Astrocyte (in vitro differentiated cells and primary cell): ENCODE measurements around the gene TNFAIP8L3. TPM values are rescaled to one million over a fixed set of nuclear protein-coding genes. Genes with fewer than 3 reads are reported as not detected.

Source experiments
- DNase-seq: peaks from one replicate; pipeline ENCODE4 v3.0.0-alpha.2; 2010; ENCODE audit warnings: low read depth
- FAIRE-seq: peaks from 2 replicates; lab custom pipeline; 2011; peaks lifted over from hg19 to GRCh38; lab: Jason Lieb, UNC
- H2AFZ ChIP-seq: 2 replicates; pipeline ENCODE4 v1.6.0; 2012; ENCODE audit warnings: low read depth, low read length, inconsistent platforms
- H3K27ac ChIP-seq: 2 replicates; pipeline ENCODE4 v1.5.1; 2011; ENCODE audit warnings: low read depth, low read length, inconsistent platforms
- H3K27me3 ChIP-seq: 2 replicates; pipeline ENCODE4 v1.6.0; 2011; ENCODE audit warnings: low read length, inconsistent platforms; ENCODE audit not compliant: insufficient read depth
- H3K36me3 ChIP-seq: 2 replicates; pipeline ENCODE4 v1.5.1; 2011; ENCODE audit warnings: low read length, inconsistent platforms; ENCODE audit not compliant: insufficient read depth
- H3K4me1 ChIP-seq: 2 replicates; pipeline ENCODE4 v1.5.1; 2011; ENCODE audit warnings: low read length, inconsistent platforms; ENCODE audit not compliant: insufficient read depth
- H3K4me2 ChIP-seq: 2 replicates; pipeline ENCODE4 v1.6.0; 2012; ENCODE audit warnings: low read length, inconsistent platforms
- H3K4me3 ChIP-seq: 2 replicates; pipeline ENCODE4 v1.5.1; 2011; ENCODE audit warnings: low read depth, mild to moderate bottlenecking, low read length, inconsistent platforms; ENCODE audit not compliant: insufficient read depth
- H3K79me2 ChIP-seq: 2 replicates; pipeline ENCODE4 v1.6.0; 2012; ENCODE audit warnings: mild to moderate bottlenecking, low read length, inconsistent platforms; ENCODE audit not compliant: insufficient read depth
- H3K9ac ChIP-seq: 2 replicates; pipeline ENCODE4 v1.6.0; 2012; ENCODE audit warnings: mild to moderate bottlenecking, low read length, inconsistent platforms
- H3K9me3 ChIP-seq: 2 replicates; pipeline ENCODE4 v1.5.1; 2012; ENCODE audit warnings: low read depth, mild to moderate bottlenecking, low read length, inconsistent platforms; ENCODE audit not compliant: insufficient read depth
- H4K20me1 ChIP-seq: 2 replicates; pipeline ENCODE4 v1.6.0; 2012; ENCODE audit warnings: low read length, inconsistent platforms; ENCODE audit not compliant: insufficient read depth
- H3K27ac Mint-ChIP-seq: one replicate; pipeline ENCODE4 v1.8.0; 2021; ENCODE audit warnings: mild to moderate bottlenecking, mixed read lengths; ENCODE audit not compliant: unreplicated experiment
- H3K27me3 Mint-ChIP-seq: one replicate; pipeline ENCODE4 v1.8.0; 2021; ENCODE audit warnings: low read depth, mixed read lengths; ENCODE audit not compliant: unreplicated experiment
- H3K36me3 Mint-ChIP-seq: one replicate; pipeline ENCODE4 v1.8.0; 2021; ENCODE audit warnings: low read depth, mixed read lengths; ENCODE audit not compliant: unreplicated experiment
- H3K4me1 Mint-ChIP-seq: one replicate; pipeline ENCODE4 v1.8.0; 2021; ENCODE audit warnings: low read depth, mixed read lengths; ENCODE audit not compliant: unreplicated experiment
- H3K4me3 Mint-ChIP-seq: one replicate; pipeline ENCODE4 v1.8.0; 2021; ENCODE audit warnings: mild to moderate bottlenecking, moderate library complexity, mixed read lengths; ENCODE audit not compliant: unreplicated experiment
- H3K9me3 Mint-ChIP-seq: one replicate; pipeline ENCODE4 v1.8.0; 2021; ENCODE audit warnings: mild to moderate bottlenecking, mixed read lengths; ENCODE audit not compliant: unreplicated experiment
- EZH2 ChIP-seq: IDR thresholded peaks from 2 replicates; pipeline ENCODE4 v1.6.1; 2012; ENCODE audit warnings: mild to moderate bottlenecking, low read length, inconsistent platforms; ENCODE audit not compliant: insufficient read depth
- total RNA-seq: library from RNA; stranded (reverse); gene quantifications from 2 replicates; pipeline ENCODE4 v1.2.1, GENCODE V29; 2021
- TF ChIP-seq, protein P1 (sequence below): IDR thresholded peaks from 2 replicates; pipeline ENCODE4 v1.5.1; 2011; ENCODE audit warnings: low read depth, mild to moderate bottlenecking, inconsistent platforms, low read length, moderate library complexity; ENCODE audit not compliant: insufficient read depth

The TNFAIP8L3 gene
- total RNA-seq, 1 donor from 2014 or later, result 1.1 TPM

DNA sequence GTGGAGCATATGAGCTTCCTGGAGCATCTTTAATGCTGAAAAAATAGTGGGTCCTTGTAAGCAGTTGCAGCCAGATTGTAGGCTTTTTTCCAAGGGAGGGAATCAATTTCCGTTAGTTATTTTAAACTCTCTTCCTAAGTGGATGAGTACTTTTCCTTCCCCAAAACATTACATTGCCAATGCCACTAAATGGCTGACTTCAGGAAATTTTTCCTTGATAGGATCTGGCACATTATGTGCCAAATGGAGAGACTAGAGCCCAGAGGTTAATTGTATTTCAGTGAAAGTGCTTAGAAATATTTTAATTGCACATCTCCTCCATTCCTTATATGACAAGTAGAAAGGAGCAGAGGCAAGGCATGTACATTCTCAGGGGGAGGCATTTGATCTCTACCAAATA is 83.5 kb downstream of the TNFAIP8L3 start:
- no peak overlapping the region for H3K4me2 ChIP-seq
- peaks cover 3% of the 10 kb centered on the region for H3K36me3 ChIP-seq

DNA sequence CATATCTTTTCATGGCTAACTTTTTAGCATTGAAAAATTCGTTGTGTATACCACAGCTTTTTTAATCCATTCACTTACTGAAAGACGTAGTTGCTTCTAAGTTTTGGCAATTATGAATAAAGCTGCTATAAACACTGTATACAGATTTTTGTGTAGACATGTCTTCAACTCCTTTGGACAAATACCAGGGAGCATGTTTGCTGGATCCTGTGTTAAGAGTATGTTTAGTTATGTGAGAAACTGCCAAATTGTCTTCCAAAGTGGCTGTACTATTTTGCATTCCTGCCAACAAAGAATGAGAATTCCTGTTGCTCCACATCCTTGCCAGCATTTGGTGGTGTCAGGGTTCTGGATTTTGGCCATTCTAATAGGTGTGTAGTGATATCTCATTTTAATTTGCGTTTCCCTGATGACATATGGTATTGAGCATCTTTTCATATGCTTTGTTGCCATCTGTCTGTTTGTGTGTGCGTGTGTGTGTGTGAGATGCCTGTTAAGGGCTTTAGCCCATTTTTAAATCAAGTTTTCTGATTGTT is 87.5 kb downstream of the TNFAIP8L3 start:
- Histone ChIP-seq H3K79me2 (no peaks in the 10 kb centered on the region), H3K4me3 (no peak overlapping the region), H2AFZ (no peak overlapping the region), H3K27me3 (no peaks in the 10 kb centered on the region), H3K4me2 (no peak overlapping the region), H3K27ac (no peak overlapping the region), H3K9ac (no peak overlapping the region), H4K20me1 (no peaks in the 10 kb centered on the region), H3K9me3 (no peaks in the 10 kb centered on the region), H3K4me1 (no peaks in the 10 kb centered on the region), H3K36me3 (peaks cover 8% of the 10 kb centered on the region)
- Mint-ChIP-seq H3K27ac (no peak overlapping the region), H3K4me1 (no peaks in the 10 kb centered on the region), H3K4me3 (no peak overlapping the region), H3K36me3 (peaks cover 19% of the 10 kb centered on the region), H3K27me3 (no peaks in the 10 kb centered on the region), H3K9me3 (peaks cover 10% of the 10 kb centered on the region)
- DNase-seq (no peak), FAIRE-seq (no peak)
- TF ChIP-seq EZH2, result no peak
- TF ChIP-seq, protein P1, sequence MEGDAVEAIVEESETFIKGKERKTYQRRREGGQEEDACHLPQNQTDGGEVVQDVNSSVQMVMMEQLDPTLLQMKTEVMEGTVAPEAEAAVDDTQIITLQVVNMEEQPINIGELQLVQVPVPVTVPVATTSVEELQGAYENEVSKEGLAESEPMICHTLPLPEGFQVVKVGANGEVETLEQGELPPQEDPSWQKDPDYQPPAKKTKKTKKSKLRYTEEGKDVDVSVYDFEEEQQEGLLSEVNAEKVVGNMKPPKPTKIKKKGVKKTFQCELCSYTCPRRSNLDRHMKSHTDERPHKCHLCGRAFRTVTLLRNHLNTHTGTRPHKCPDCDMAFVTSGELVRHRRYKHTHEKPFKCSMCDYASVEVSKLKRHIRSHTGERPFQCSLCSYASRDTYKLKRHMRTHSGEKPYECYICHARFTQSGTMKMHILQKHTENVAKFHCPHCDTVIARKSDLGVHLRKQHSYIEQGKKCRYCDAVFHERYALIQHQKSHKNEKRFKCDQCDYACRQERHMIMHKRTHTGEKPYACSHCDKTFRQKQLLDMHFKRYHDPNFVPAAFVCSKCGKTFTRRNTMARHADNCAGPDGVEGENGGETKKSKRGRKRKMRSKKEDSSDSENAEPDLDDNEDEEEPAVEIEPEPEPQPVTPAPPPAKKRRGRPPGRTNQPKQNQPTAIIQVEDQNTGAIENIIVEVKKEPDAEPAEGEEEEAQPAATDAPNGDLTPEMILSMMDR, result no peak

More for the DNA sequence above, 83.5 kb downstream of the TNFAIP8L3 start:
- Histone ChIP-seq H2AFZ (no peak overlapping the region), H3K9me3 (no peaks in the 10 kb centered on the region), H3K4me3 (no peak overlapping the region), H3K4me1 (no peaks in the 10 kb centered on the region), H3K27me3 (no peaks in the 10 kb centered on the region), H3K79me2 (no peaks in the 10 kb centered on the region), H3K27ac (no peak overlapping the region), H3K9ac (no peak overlapping the region), H4K20me1 (no peaks in the 10 kb centered on the region)
- H3K27ac Mint-ChIP-seq, result no peak overlapping the region
- no peak overlapping the region for H3K4me3 Mint-ChIP-seq
- FAIRE-seq (no peak), DNase-seq (no peak)
- H3K36me3 Mint-ChIP-seq, result peaks cover 17% of the 10 kb centered on the region
- TF ChIP-seq, protein P1, result no peak
- no peak for TF ChIP-seq EZH2
- H3K9me3 Mint-ChIP-seq, result peaks cover 10% of the 10 kb centered on the region
- no peaks in the 10 kb centered on the region for H3K4me1 Mint-ChIP-seq
- no peaks in the 10 kb centered on the region for H3K27me3 Mint-ChIP-seq

Other genes with a start within 250 kb of the TNFAIP8L3 start
- 15.0 and 16.4 TPM in 2 replicates for gene AP4E1, start 186.2 kb downstream of the TNFAIP8L3 start, total RNA-seq
- 0.65 and 0.75 TPM in 2 replicates for gene CYP19A1, start 243.7 kb upstream of the TNFAIP8L3 start, total RNA-seq
- 0.09 TPM in 1 of 2 replicates, not detected in the other for gene GLDN, start 246.7 kb upstream of the TNFAIP8L3 start, total RNA-seq